ENCODE measurements around the gene C11orf21. TPM values are rescaled to one million over a fixed set of nuclear protein-coding genes. Genes with fewer than 3 reads are reported as not detected.

The C11orf21 gene
- total and polyA plus RNA-seq, 2 donors (not counting 1 experiment from before 2014, with no cell fraction given), result under 0.01 TPM; not detected in 1

DNA sequence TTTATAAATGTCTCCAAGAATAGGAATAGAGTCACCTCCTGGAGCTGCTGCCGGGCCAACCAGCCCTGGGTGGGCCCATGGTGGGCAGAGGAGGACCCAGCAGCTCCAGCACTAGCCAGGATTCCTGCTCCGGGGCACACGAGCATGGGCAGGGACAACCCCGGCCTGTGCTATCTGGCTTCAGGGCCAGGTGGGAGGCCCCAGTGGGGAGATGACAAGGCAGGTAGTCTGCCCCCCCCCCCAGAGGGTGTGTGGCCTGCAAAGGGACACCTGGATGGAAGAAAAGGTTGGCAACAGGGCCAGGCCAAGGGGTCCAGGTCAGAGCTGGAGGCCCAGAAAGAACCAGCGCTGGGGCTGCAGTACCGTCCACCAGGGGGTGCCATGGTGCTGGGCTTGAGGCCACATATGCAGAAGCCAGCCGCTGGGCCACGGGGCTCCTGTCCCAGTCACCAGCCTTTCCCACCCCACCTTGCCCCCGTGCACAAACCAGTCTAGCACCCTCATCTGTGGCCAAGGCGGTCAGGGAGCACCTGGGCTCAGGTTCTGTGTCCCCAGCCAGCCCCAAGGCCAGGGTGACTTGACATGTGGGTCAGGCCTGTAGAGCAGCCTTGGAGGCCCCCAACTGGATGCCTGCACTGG, 3.5 kb upstream of the C11orf21 start:
- Histone ChIP-seq H3K9me3 (ENCODE audit: control insufficient read depth, insufficient read depth, low read depth, low read length) (no peaks in the 10 kb centered on the region), H3K36me3 (ENCODE audit: control insufficient read depth, insufficient read depth, low read length) (no peaks in the 10 kb centered on the region), H3K27me3 (ENCODE audit: control insufficient read depth, insufficient read depth, low read length) (no peaks in the 10 kb centered on the region), H3K9ac (ENCODE audit: insufficient read depth, low read length) (no peak overlapping the region), H2AFZ (ENCODE audit: low read length) (no peak overlapping the region), H3K4me3 (replicated peaks in 1 of 4; ENCODE audit: control extremely low read depth in 1 of 4, insufficient read depth in 1 of 4, low read depth in 3 of 4, low read length in 4 of 4) (peak overlapping the region in 1 of 4 experiments; percentile 46), H3K4me1 (ENCODE audit: control insufficient read depth, extremely low read depth, insufficient read depth, low read length) (peaks cover 9% of the 10 kb centered on the region), H4K20me1 (ENCODE audit: control insufficient read depth, extremely low read depth, insufficient read depth, low read length) (no peaks in the 10 kb centered on the region), H3K27ac (ENCODE audit: insufficient read depth, low read length) (peak overlapping the region; percentile 1), H3K4me2 (ENCODE audit: extremely low read depth, insufficient read depth, low read length) (peak overlapping the region; percentile 92), H3K79me2 (ENCODE audit: control insufficient read depth, insufficient read depth, low read length) (no peaks in the 10 kb centered on the region)
- TF ChIP-seq, protein P1, sequence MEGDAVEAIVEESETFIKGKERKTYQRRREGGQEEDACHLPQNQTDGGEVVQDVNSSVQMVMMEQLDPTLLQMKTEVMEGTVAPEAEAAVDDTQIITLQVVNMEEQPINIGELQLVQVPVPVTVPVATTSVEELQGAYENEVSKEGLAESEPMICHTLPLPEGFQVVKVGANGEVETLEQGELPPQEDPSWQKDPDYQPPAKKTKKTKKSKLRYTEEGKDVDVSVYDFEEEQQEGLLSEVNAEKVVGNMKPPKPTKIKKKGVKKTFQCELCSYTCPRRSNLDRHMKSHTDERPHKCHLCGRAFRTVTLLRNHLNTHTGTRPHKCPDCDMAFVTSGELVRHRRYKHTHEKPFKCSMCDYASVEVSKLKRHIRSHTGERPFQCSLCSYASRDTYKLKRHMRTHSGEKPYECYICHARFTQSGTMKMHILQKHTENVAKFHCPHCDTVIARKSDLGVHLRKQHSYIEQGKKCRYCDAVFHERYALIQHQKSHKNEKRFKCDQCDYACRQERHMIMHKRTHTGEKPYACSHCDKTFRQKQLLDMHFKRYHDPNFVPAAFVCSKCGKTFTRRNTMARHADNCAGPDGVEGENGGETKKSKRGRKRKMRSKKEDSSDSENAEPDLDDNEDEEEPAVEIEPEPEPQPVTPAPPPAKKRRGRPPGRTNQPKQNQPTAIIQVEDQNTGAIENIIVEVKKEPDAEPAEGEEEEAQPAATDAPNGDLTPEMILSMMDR (conservative IDR thresholded peaks at IDR 0.05 in 1 of 2, IDR thresholded peaks at IDR 0.05 in 1 of 2; ENCODE audit: low read depth in 1 of 2, low read length in 2 of 2), result peak; percentile 80 to 92
- TF ChIP-seq EZH2 (IDR thresholded peaks at IDR 0.05; ENCODE audit: low read length, missing control alignments), result no peak
- peak; percentile 50 to 73 for DNase-seq (ENCODE audit: low read depth in 2 of 2)

DNA sequence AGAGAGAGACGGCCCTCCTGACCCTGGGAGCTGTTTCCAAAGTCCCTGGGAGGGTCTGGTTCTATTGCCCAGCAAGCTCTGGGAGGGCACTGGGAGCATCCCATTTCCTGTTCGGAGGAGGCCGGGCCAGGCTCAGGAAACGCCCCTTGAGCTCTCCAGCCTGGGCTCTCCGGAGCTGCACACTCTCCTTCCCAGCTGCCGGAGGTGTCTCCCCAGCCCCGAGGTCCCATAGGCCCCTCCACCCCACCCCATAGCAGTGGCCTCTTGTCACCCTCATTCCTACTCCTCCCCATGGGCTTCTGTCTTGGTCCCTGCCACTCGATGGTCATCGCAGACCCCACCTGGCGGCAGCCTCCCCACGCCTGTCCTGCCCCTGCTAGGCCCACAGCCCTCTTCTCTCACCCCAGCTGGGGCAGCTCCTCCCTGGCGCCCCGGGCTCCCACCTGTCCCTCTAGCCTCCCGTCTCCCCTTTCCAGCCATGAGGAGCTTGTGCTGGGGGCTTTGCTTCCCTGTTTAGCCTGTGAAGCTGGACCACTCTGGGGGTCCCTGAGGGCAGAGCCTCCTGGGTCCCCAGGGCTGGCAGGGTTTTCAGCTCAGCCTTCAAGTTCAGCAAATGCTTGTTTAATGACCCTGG, 2.9 kb upstream of the C11orf21 start:
- Histone ChIP-seq H3K79me2 (ENCODE audit: control insufficient read depth, insufficient read depth, low read length) (no peaks in the 10 kb centered on the region), H3K4me1 (ENCODE audit: control insufficient read depth, extremely low read depth, insufficient read depth, low read length) (peaks cover 9% of the 10 kb centered on the region), H4K20me1 (ENCODE audit: control insufficient read depth, extremely low read depth, insufficient read depth, low read length) (no peaks in the 10 kb centered on the region), H3K4me3 (replicated peaks in 1 of 4; ENCODE audit: control extremely low read depth in 1 of 4, insufficient read depth in 1 of 4, low read depth in 3 of 4, low read length in 4 of 4) (no peak overlapping the region), H2AFZ (ENCODE audit: low read length) (no peak overlapping the region), H3K36me3 (ENCODE audit: control insufficient read depth, insufficient read depth, low read length) (no peaks in the 10 kb centered on the region), H3K27me3 (ENCODE audit: control insufficient read depth, insufficient read depth, low read length) (no peaks in the 10 kb centered on the region), H3K4me2 (ENCODE audit: extremely low read depth, insufficient read depth, low read length) (no peak overlapping the region), H3K27ac (ENCODE audit: insufficient read depth, low read length) (no peak overlapping the region), H3K9ac (ENCODE audit: insufficient read depth, low read length) (no peak overlapping the region), H3K9me3 (ENCODE audit: control insufficient read depth, insufficient read depth, low read depth, low read length) (no peaks in the 10 kb centered on the region)
- DNase-seq (ENCODE audit: low read depth in 2 of 2), result no peak
- TF ChIP-seq, protein P1 (conservative IDR thresholded peaks at IDR 0.05 in 1 of 2, IDR thresholded peaks at IDR 0.05 in 1 of 2; ENCODE audit: low read depth in 1 of 2, low read length in 2 of 2), result no peak
- TF ChIP-seq EZH2 (IDR thresholded peaks at IDR 0.05; ENCODE audit: low read length, missing control alignments), result no peak

DNA sequence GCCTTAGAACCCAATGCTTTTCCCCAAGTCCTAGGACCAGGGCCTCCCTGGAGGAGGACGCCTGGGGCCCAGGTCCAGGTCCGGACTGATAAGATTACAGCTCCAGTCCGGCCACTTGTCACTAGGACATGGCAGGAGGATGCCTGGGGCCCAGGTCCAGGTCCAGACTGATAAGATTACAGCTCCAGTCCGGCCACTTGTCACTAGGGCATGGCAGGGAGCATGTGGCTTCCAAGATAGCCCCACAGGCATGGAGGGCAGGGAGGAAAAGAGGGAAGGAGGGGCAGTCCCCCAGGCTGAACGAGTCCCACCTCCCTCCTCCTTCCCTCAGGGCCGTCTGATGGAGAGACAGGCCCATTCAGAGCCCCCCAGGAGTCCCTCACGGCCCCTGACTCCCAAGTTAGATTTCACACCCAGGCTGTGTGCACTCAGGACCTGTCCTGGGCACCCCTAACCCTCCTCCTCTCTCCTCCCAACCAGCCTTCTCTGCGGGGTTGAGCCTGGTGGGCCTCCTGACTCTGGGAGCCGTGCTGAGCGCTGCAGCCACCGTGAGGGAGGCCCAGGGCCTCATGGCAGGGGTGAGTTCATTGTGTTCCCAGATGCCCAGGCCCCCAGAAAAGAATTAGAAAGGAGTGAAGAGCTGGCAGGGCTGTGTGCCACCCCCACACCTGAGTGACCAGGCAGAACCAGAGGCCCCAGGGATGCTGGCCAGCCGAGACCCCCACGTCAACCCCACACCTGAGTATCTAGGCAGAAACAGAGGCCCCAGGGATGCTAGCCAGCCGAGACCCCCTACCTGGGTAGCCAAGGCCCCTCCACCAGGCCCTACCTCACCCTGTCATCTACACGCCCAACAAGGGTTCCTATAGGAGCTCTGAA, 2.1 kb upstream of the C11orf21 start:
- H3K9me3 ChIP-seq (ENCODE audit: control insufficient read depth, insufficient read depth, low read depth, low read length), result no peaks in the 10 kb centered on the region
- H2AFZ ChIP-seq (ENCODE audit: low read length), result no peak overlapping the region
- H3K27ac ChIP-seq (ENCODE audit: insufficient read depth, low read length), result no peak overlapping the region

More for the DNA sequence above, 2.1 kb upstream of the C11orf21 start:
- Histone ChIP-seq H3K4me2 (ENCODE audit: extremely low read depth, insufficient read depth, low read length) (no peak overlapping the region), H3K4me3 (replicated peaks in 1 of 4; ENCODE audit: control extremely low read depth in 1 of 4, insufficient read depth in 1 of 4, low read depth in 3 of 4, low read length in 4 of 4) (no peak overlapping the region), H3K79me2 (ENCODE audit: control insufficient read depth, insufficient read depth, low read length) (no peaks in the 10 kb centered on the region), H3K36me3 (ENCODE audit: control insufficient read depth, insufficient read depth, low read length) (no peaks in the 10 kb centered on the region), H3K9ac (ENCODE audit: insufficient read depth, low read length) (no peak overlapping the region), H3K4me1 (ENCODE audit: control insufficient read depth, extremely low read depth, insufficient read depth, low read length) (peaks cover 9% of the 10 kb centered on the region), H4K20me1 (ENCODE audit: control insufficient read depth, extremely low read depth, insufficient read depth, low read length) (no peaks in the 10 kb centered on the region), H3K27me3 (ENCODE audit: control insufficient read depth, insufficient read depth, low read length) (no peaks in the 10 kb centered on the region)
- TF ChIP-seq, protein P1 (conservative IDR thresholded peaks at IDR 0.05 in 1 of 2, IDR thresholded peaks at IDR 0.05 in 1 of 2; ENCODE audit: low read depth in 1 of 2, low read length in 2 of 2), result no peak
- no peak for TF ChIP-seq EZH2 (IDR thresholded peaks at IDR 0.05; ENCODE audit: low read length, missing control alignments)
- DNase-seq (ENCODE audit: low read depth in 2 of 2), result no peak
